ENCODE measurements around the gene RSRC2. TPM values are rescaled to one million over a fixed set of nuclear protein-coding genes. Genes with fewer than 3 reads are reported as not detected.

The RSRC2 gene
- total RNA-seq, 1 experiment from 2014 or later: 64.5 TPM

GRCh38 chr12:122481861-122482260 lies 44.9 kb downstream of the RSRC2 start:
- POLR2A ChIA-PET (ENCODE audit: unreplicated experiment): no interaction called here
- BruUV-seq (replicated peaks): no TSS peak
- Histone ChIP-seq H4K20me1 (ENCODE audit: insufficient read depth) (0 out of 2 replicates have a peak, but pooled peaks cover 5% of the 10 kb centered on the region), H3K4me1 (replicated peaks; ENCODE audit: insufficient read depth) (no peaks in the 10 kb centered on the region), H3K79me2 (ENCODE audit: low read depth) (no peaks in the 10 kb centered on the region; the same call in 1 of the 2 replicates), H3K9me3 (ENCODE audit: insufficient read depth, low read depth) (no peaks in the 10 kb centered on the region), H3F3A (ENCODE audit: insufficient read depth, low read depth) (peaks cover 11% of the 10 kb centered on the region; the same call in 1 of the 2 replicates), H3K4me3 (no peak overlapping the region), H3K4me2 (no peak overlapping the region), H3K27ac (no peak overlapping the region), H3K27me3 (ENCODE audit: insufficient read depth, low read depth) (no peaks in the 10 kb centered on the region), H3K9me2 (ENCODE audit: insufficient read depth) (no peaks in the 10 kb centered on the region), H2AFZ (no peak overlapping the region), H3K36me3 (ENCODE audit: low read depth) (peaks cover 36% of the 10 kb centered on the region)
- no peak for TF ChIP-seq EZH2 (IDR thresholded peaks at IDR 0.05; ENCODE audit: low read depth)
- no peak for TF ChIP-seq CTCF (conservative IDR thresholded peaks at IDR 0.05)
- CTCF ChIA-PET: no interaction called here
- DNase-seq: no peak
- intact Hi-C loops (cut with micrococcal nuclease; ENCODE audit: unreplicated experiment): no loop called here

GRCh38 chr12:122480753-122481152 lies 46.0 kb downstream of the RSRC2 start:
- Histone ChIP-seq H3F3A (ENCODE audit: insufficient read depth, low read depth) (peaks cover 6% of the 10 kb centered on the region; the same call in 1 of the 2 replicates), H3K36me3 (ENCODE audit: low read depth) (peaks cover 37% of the 10 kb centered on the region), H3K9me3 (ENCODE audit: insufficient read depth, low read depth) (no peaks in the 10 kb centered on the region), H4K20me1 (ENCODE audit: insufficient read depth) (0 out of 2 replicates have a peak, but pooled peaks cover 5% of the 10 kb centered on the region), H3K79me2 (ENCODE audit: low read depth) (no peaks in the 10 kb centered on the region; the same call in 1 of the 2 replicates), H3K27me3 (ENCODE audit: insufficient read depth, low read depth) (no peaks in the 10 kb centered on the region), H3K4me1 (replicated peaks; ENCODE audit: insufficient read depth) (no peaks in the 10 kb centered on the region), H3K4me3 (no peak overlapping the region), H3K27ac (no peak overlapping the region), H3K4me2 (no peak overlapping the region), H3K9me2 (ENCODE audit: insufficient read depth) (no peaks in the 10 kb centered on the region), H2AFZ (no peak overlapping the region)
- POLR2A ChIA-PET (ENCODE audit: unreplicated experiment): interaction anchor here (0.6 kb wide), 1 partner anchor 81 kb away, joined by 9 read pairs; no protein-coding TSS in a partner anchor
- CTCF ChIA-PET: no interaction called here
- no peak for TF ChIP-seq CTCF (conservative IDR thresholded peaks at IDR 0.05)
- no peak for TF ChIP-seq EZH2 (IDR thresholded peaks at IDR 0.05; ENCODE audit: low read depth)
- DNase-seq: no peak
- no TSS peak for BruUV-seq (replicated peaks)
- intact Hi-C loops (cut with micrococcal nuclease; ENCODE audit: unreplicated experiment): no loop called here

GRCh38 chr12:122474324-122474716 lies 52.4 kb downstream of the RSRC2 start:
- DNase-seq: no peak
- Histone ChIP-seq H3K4me3 (no peak overlapping the region), H3K4me1 (replicated peaks; ENCODE audit: insufficient read depth) (peaks cover 4% of the 10 kb centered on the region; the same call in 1 of the 2 replicates), H3K27me3 (ENCODE audit: insufficient read depth, low read depth) (no peaks in the 10 kb centered on the region), H2AFZ (no peak overlapping the region), H4K20me1 (ENCODE audit: insufficient read depth) (no peaks in the 10 kb centered on the region), H3K36me3 (ENCODE audit: low read depth) (peaks cover 13% of the 10 kb centered on the region; the same call in 1 of the 2 replicates), H3K27ac (no peak overlapping the region), H3K9me3 (ENCODE audit: insufficient read depth, low read depth) (no peaks in the 10 kb centered on the region), H3K4me2 (no peak overlapping the region), H3K9me2 (ENCODE audit: insufficient read depth) (no peaks in the 10 kb centered on the region), H3K79me2 (ENCODE audit: low read depth) (no peaks in the 10 kb centered on the region), H3F3A (ENCODE audit: insufficient read depth, low read depth) (peaks cover 37% of the 10 kb centered on the region)
- no TSS peak for BruUV-seq (replicated peaks)
- TF ChIP-seq CTCF (conservative IDR thresholded peaks at IDR 0.05): no peak
- TF ChIP-seq EZH2 (IDR thresholded peaks at IDR 0.05; ENCODE audit: low read depth): no peak
- POLR2A ChIA-PET (ENCODE audit: unreplicated experiment): interaction anchor here (0.6 kb wide), 1 partner anchor 229 kb away, joined by 4 read pairs; no protein-coding TSS in a partner anchor
- CTCF ChIA-PET: interaction anchor here (0.6 kb wide), 1 partner anchor 56 kb away, joined by 6 read pairs; no protein-coding TSS in a partner anchor
- intact Hi-C loops (cut with micrococcal nuclease; ENCODE audit: unreplicated experiment): no loop called here
